Thyroid gland (tissue), 4 donors: ENCODE data around the gene TRPM5. TPM values are rescaled to one million over a fixed set of nuclear protein-coding genes. Genes with fewer than 3 reads are reported as not detected.

Experiments
- DNase-seq, 2 donors: peaks; one replicate each; pipeline ENCODE4 v3.0.0-alpha.2; 2019
- H3K27ac ChIP-seq, 3 donors: fragments of 200-600 bp; sonication (generic); 1 replicate in 2 of 3; 2 replicates in 1 of 3; pipeline ENCODE4 v1.5.1; 2016 to 2019; ENCODE audit warnings: mild to moderate bottlenecking in 1 of 3, moderate library complexity in 1 of 3
- H3K27me3 ChIP-seq: fragments of 200-600 bp; sonication (generic); one replicate; pipeline ENCODE4 v1.5.1; 2019
- H3K36me3 ChIP-seq, 2 donors: fragments of 200-600 bp; sonication (generic); one replicate each; pipeline ENCODE4 v1.5.1; 2016 to 2019
- H3K4me1 ChIP-seq, 2 donors: fragments of 200-600 bp; sonication (generic); one replicate each; pipeline ENCODE4 v1.5.1; 2017 to 2019
- H3K4me3 ChIP-seq, 3 donors: fragments of 200-600 bp; sonication (generic); replicated peaks in 1 of 3; 1 replicate in 2 of 3; 2 replicates in 1 of 3; pipeline ENCODE4 v1.5.1; 2016; ENCODE audit warnings: mild to moderate bottlenecking in 1 of 3
- H3K9me3 ChIP-seq: fragments of 200-600 bp; sonication (generic); one replicate; pipeline ENCODE4 v1.5.1; 2017
- POLR2A ChIP-seq, 2 donors: fragments of 450-650 bp; IDR thresholded peaks; one replicate each; pipeline ENCODE4 v1.6.1; 2017; ENCODE audit warnings: antibody characterized with exemption in 2 of 2, mild to moderate bottlenecking in 2 of 2, moderate library complexity in 1 of 2
- WGBS, 2 donors: methylation state at CpG; one replicate each; pipeline ENCODE4 v1.1.5; 2017; 5-methylcytosine and 5-hydroxymethylcytosine counted together
- intact Hi-C: fragments of 100-400 bp; cut with DNase I; formaldehyde crosslinking; loops from one replicate; pipeline ENCODE4 v1.15.1; 2023
- total RNA-seq, 4 donors: library from RNA; depleted of rRNA; stranded (reverse); fragments of >200 nt; gene quantifications; one replicate each; pipeline ENCODE4 v1.2.3, GENCODE V29; 2016
- TF ChIP-seq, protein P1 (sequence below), 6 experiments: fragments of 200-600 bp in 3 of 6; fragments of 450-650 bp in 3 of 6; sonication (generic) in 3 of 6; IDR thresholded peaks; one replicate each; pipeline ENCODE4 v1.5.1; 2016 to 2019; ENCODE audit warnings: antibody characterized with exemption in 6 of 6, mild to moderate bottlenecking in 2 of 6, inconsistent platforms in 1 of 6, moderate library complexity in 1 of 6

TRPM5 gene
- total RNA-seq, 4 donors from 2014 or later, result 0.54 to 2.4 (median 0.73) TPM

DNA sequence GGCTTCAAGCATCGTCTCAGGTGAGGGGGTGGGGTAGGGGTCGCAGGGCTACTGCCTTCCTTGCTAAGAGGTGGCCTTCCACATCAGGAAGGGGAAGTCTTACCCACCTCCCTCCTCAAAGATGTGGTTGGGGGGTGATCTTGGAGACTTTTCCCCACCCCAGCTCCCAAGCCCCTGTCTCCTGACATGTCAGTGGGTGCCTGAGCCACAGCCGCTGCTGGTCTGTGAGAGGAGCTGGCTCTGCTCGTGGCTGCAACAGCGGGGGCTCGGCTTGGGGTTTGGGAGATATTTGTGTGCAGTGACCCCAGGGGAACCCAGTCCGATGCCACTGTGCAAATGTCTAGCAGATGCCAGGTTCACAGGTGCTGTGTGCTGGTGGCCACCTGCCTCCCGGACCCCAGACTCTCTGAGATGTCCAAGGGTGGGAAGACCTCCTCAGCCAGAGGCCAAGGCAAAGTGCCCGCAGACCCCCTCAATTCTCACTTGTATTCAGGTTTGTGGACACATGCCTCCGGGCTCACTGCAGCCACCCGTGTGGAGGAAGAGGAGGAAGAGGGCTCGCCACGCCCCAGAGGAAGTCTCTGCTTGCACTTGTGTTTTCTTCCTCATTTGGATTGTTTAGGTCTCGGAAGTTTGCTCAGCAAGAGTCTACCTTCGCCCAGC lies 2.4 kb upstream of the TRPM5 start:
- DNase-seq, result peak in 1 of 2 donors; percentile 26
- Histone ChIP-seq H3K4me1 (peaks cover 24 to 33% of the 10 kb centered on the region in 2 donors), H3K27me3 (no peaks in the 10 kb centered on the region), H3K36me3 (no peaks in the 10 kb centered on the region), H3K9me3 (no peaks in the 10 kb centered on the region), H3K4me3 (peak overlapping the region in 1 of 3 donors; percentile 52), H3K27ac (peak overlapping the region; percentile 43 to 65 (median 61))
- intact Hi-C loops, result no loop called here
- 70 to 74% methylated on average over 12 to 15 of the region's 15 CpGs for WGBS, 2 donors
- no peak for TF ChIP-seq POLR2A (IDR thresholded peaks at IDR 0.05)
- TF ChIP-seq, protein P1, sequence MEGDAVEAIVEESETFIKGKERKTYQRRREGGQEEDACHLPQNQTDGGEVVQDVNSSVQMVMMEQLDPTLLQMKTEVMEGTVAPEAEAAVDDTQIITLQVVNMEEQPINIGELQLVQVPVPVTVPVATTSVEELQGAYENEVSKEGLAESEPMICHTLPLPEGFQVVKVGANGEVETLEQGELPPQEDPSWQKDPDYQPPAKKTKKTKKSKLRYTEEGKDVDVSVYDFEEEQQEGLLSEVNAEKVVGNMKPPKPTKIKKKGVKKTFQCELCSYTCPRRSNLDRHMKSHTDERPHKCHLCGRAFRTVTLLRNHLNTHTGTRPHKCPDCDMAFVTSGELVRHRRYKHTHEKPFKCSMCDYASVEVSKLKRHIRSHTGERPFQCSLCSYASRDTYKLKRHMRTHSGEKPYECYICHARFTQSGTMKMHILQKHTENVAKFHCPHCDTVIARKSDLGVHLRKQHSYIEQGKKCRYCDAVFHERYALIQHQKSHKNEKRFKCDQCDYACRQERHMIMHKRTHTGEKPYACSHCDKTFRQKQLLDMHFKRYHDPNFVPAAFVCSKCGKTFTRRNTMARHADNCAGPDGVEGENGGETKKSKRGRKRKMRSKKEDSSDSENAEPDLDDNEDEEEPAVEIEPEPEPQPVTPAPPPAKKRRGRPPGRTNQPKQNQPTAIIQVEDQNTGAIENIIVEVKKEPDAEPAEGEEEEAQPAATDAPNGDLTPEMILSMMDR (IDR thresholded peaks at IDR 0.05), result no peak

DNA sequence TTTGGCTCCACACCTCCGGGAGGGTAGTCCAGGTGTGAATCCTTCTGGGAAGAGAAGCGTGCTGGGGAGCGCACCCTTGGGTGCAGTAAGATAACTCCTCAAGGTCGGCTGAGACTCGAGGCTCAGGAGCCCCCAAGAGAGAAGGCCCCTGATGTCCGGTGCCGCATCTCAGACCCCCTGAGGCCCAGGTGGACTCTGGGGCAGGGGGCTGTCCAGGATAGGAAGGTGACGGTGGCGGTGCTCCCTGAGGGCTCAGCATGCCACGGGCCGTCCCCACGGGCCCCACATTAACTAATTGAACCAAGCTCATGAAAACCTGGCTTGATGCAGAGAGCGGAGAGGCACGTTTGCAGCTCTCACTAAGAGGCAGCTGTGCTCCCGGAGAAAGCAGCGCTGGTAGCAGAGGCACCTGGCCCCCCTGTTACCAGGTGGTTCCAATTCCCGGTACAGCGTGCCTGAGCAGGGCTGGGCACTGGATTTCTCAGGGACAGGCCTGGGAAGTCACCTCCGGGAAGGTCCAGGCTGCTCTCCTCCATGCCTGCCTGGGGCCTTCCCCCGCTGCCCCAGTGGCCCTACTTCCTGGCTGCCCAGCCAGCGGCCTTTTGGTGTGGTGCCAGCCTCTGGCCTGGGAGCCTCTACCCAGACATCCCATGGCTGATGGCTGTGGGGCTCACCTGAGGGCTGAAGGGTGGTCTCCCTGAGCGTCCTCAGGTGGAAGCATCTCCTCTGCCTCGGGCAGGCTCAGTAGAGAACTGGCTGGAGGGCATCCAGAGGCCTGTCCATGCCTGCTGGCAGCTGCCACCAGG lies 1.6 kb upstream of the TRPM5 start:
- peak overlapping the region; percentile 47 to 69 (median 52) for H3K4me3 ChIP-seq
- H3K27ac ChIP-seq, result peak overlapping the region; percentile 8 to 65 (median 61)
- H3K36me3 ChIP-seq, result no peaks in the 10 kb centered on the region
- 22 to 30% methylated on average over 7 to 14 of the region's 23 CpGs for WGBS, 2 donors
- intact Hi-C loops, result no loop called here
- peak; percentile 82 to 85 for DNase-seq
- no peaks in the 10 kb centered on the region for H3K9me3 ChIP-seq
- no peaks in the 10 kb centered on the region for H3K27me3 ChIP-seq
- H3K4me1 ChIP-seq, result peaks cover 24 to 33% of the 10 kb centered on the region in 2 donors
- TF ChIP-seq, protein P1 (IDR thresholded peaks at IDR 0.05), result no peak
- peak in 1 of 2 donors; percentile 35 for TF ChIP-seq POLR2A (IDR thresholded peaks at IDR 0.05)

DNA sequence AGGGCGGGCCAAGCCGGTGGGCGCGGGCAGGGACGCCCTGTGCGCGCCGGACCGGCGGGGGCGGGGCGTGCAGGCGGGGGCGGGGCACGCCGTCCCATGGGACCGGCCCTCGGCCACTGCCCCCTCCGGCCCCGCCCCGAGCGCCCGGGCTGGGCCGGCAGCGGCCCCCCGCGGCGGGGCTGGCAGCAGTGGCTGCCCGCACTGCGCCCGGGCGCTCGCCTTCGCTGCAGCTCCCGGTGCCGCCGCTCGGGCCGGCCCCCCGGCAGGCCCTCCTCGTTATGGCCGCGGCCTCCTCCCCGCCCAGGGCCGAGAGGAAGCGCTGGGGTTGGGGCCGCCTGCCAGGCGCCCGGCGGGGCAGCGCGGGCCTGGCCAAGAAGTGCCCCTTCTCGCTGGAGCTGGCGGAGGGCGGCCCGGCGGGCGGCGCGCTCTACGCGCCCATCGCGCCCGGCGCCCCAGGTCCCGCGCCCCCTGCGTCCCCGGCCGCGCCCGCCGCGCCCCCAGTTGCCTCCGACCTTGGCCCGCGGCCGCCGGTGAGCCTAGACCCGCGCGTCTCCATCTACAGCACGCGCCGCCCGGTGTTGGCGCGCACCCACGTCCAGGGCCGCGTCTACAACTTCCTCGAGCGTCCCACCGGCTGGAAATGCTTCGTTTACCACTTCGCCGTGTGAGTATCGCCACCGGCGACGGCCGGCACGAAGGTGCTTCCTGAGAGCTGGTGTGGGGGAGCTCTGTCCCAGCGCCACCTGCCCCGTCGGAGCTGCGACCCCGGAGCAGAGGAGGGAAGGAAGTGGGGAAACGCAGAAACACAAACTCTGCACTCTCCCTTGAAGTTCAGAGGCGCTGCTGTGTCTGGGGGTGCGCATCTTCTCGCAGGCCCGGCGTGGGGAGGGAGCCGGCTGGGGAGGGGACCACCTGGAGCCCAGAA lies 769 bp upstream of the TRPM5 start, which contains the start of gene KCNQ1:
KCNQ1 (plus strand) TSS at position 188 of the 925 bp plus-strand sequence; CDS start at position 279, 91 bp downstream.
- Histone ChIP-seq H3K4me3 (peak within 1 kb of the TSS; percentile 47 to 69 (median 52)), H3K27ac (peak within 1 kb of the TSS; percentile 8 to 65 (median 61)), H3K9me3 (no peaks in the 10 kb centered on the region), H3K4me1 (peaks cover 24 to 33% of the 10 kb centered on the region in 2 donors), H3K27me3 (no peaks in the 10 kb centered on the region), H3K36me3 (no peaks in the 10 kb centered on the region)
- TF ChIP-seq, protein P1 (IDR thresholded peaks at IDR 0.05), result peak in 3 of 6 experiments; percentile 12 to 39 (median 27)
- TF ChIP-seq POLR2A (IDR thresholded peaks at IDR 0.05), result peak; percentile 80 to 88
- WGBS, 2 donors, result 0 to 5% methylated on average over 1 to 20 of the region's 116 CpGs
- intact Hi-C loops, result no loop called here
- peak; percentile 88 to 90 for DNase-seq

DNA sequence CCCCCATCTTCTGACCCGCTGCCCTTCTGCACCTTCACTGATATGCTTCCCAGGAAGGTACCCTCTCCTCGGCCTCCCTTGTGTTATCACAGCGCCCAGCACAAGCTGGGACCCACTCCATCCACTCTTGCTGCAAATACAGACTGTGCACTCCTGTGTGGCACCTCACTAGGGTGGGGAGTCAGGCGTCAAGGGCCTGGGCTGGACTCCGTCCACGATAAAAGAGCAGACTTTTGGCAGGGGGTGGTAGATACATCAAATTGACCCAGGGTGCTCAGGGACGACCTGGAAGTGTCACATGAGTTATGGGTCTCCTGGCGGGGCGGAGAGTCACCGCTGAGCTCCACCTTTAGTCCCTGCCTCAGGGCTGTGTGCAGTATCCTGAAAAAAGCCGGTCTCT lies 908 bp downstream of the TRPM5 start:
- H3K9me3 ChIP-seq, result no peaks in the 10 kb centered on the region
- peak overlapping the region in 1 of 3 donors; percentile 40 for H3K27ac ChIP-seq
- intact Hi-C loops, result no loop called here
- TF ChIP-seq, protein P1 (IDR thresholded peaks at IDR 0.05), result no peak
- no peak for TF ChIP-seq POLR2A (IDR thresholded peaks at IDR 0.05)
- WGBS, 2 donors, result 31 to 44% methylated on average over 7 to 11 of the region's 11 CpGs
- H3K4me3 ChIP-seq, result no peak overlapping the region
- H3K4me1 ChIP-seq, result peaks cover 24 to 33% of the 10 kb centered on the region in 2 donors
- DNase-seq, result peak; percentile 36 to 62
- H3K36me3 ChIP-seq, result no peaks in the 10 kb centered on the region
- H3K27me3 ChIP-seq, result no peaks in the 10 kb centered on the region
